ENCODE measurements around the gene PODXL.

The PODXL gene

DNA sequence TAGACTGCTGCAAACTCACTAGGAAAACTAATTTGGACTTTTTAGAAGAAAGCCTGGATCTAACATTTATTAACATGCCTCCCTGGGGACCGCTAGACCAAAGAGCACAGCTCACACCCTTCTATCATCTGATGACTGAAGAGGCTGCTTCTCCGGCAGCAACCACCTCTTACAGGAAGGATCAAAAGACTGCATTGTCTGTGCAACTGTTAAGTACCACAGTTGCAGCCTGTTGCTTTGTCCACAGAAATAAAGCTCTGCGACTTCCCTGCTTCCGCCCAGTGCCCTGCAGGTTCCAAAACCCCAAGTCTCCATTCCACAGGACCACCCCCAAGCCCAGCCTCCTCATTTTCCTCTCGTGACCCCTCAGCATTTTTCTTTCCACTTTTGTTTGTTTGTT is 14.0 kb upstream of the PODXL start:
- TF ChIP-seq LEF1 (IDR thresholded peaks at IDR 0.05; ENCODE audit: borderline replicate concordance) (no peak), FOXM1 (IDR thresholded peaks at IDR 0.05; ENCODE audit: borderline replicate concordance) (no peak), SUZ12 (IDR thresholded peaks at IDR 0.05) (no peak), ARNT (IDR thresholded peaks at IDR 0.05) (no peak), BHLHE40 (IDR thresholded peaks at IDR 0.05; ENCODE audit: borderline replicate concordance) (no peak), NFRKB (IDR thresholded peaks at IDR 0.05) (no peak), TARDBP (IDR thresholded peaks at IDR 0.05) (no peak), CTBP1 (IDR thresholded peaks at IDR 0.05; ENCODE audit: borderline replicate concordance) (no peak), ZNF384 (IDR thresholded peaks at IDR 0.05) (no peak), HDGF (IDR thresholded peaks at IDR 0.05; ENCODE audit: borderline replicate concordance) (no peak), ELF4 (IDR thresholded peaks at IDR 0.05) (no peak)
- DNase-seq (ENCODE audit: extremely low spot score): no peak
- POLR2A ChIA-PET: no interaction called here
- CTCF ChIA-PET: interaction anchor here (0.6 kb wide), 1 partner anchor 289 kb away, joined by 3 read pairs; no protein-coding TSS in a partner anchor

DNA sequence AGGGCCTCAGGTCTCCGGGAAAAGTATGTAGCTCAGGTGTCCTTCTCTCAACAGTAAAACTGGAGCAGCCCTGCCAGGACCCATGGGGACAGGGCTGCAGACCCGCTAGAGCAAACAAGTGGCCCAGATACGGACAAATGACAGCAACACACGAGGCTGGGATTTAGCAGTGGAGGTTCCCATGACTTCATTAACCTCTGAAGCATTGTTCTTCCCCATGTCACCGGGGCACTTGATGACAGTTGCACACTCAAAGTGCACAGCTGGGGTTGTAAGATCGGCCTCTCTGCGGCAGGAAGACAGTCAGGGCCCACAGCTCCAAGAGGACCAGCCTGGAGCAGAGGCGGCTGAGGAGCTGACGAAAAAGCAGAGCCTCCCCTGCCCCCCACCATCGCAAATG is 12.5 kb upstream of the PODXL start:
- TF ChIP-seq ZNF384 (IDR thresholded peaks at IDR 0.05) (no peak), SUZ12 (IDR thresholded peaks at IDR 0.05) (no peak), FOXK2 (IDR thresholded peaks at IDR 0.05) (no peak), FOXA1 (IDR thresholded peaks at IDR 0.05) (no peak), ARNT (IDR thresholded peaks at IDR 0.05) (no peak), CTBP1 (IDR thresholded peaks at IDR 0.05; ENCODE audit: borderline replicate concordance) (no peak), LEF1 (IDR thresholded peaks at IDR 0.05; ENCODE audit: borderline replicate concordance) (no peak), BHLHE40 (IDR thresholded peaks at IDR 0.05; ENCODE audit: borderline replicate concordance) (no peak), ELF4 (IDR thresholded peaks at IDR 0.05) (no peak), HDGF (IDR thresholded peaks at IDR 0.05; ENCODE audit: borderline replicate concordance) (no peak), NFRKB (IDR thresholded peaks at IDR 0.05) (no peak), L3MBTL2 (conservative IDR thresholded peaks at IDR 0.05) (no peak), SP1 (IDR thresholded peaks at IDR 0.05) (no peak), TARDBP (IDR thresholded peaks at IDR 0.05) (no peak), FOXM1 (IDR thresholded peaks at IDR 0.05; ENCODE audit: borderline replicate concordance) (no peak)
- TF ChIP-seq, protein P1, sequence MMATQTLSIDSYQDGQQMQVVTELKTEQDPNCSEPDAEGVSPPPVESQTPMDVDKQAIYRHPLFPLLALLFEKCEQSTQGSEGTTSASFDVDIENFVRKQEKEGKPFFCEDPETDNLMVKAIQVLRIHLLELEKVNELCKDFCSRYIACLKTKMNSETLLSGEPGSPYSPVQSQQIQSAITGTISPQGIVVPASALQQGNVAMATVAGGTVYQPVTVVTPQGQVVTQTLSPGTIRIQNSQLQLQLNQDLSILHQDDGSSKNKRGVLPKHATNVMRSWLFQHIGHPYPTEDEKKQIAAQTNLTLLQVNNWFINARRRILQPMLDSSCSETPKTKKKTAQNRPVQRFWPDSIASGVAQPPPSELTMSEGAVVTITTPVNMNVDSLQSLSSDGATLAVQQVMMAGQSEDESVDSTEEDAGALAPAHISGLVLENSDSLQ (IDR thresholded peaks at IDR 0.05): no peak
- no peak for DNase-seq (ENCODE audit: extremely low spot score)
- ChIA-PET CTCF (no interaction called here), POLR2A (no interaction called here)

DNA sequence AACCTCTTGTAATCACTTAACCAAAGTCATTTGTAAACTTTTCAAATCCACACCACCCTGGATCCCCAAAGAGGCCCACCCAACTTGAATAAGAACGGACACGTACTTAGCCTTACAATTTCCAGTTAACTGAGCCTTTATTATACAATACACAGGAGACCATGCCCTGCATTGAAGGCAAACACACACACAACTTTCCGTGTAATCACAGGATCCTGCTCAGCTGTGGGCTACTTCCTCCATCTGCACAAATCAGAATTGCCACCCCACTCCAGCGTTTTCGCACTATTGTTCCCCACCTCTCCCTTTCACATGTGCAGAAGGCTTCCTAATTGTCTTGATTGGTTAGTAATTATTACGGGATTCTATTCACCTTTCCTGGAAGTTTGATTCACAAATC is 12.1 kb upstream of the PODXL start:
- CTCF ChIA-PET: no interaction called here
- POLR2A ChIA-PET: no interaction called here
- DNase-seq (ENCODE audit: extremely low spot score): no peak
- TF ChIP-seq FOXK2 (IDR thresholded peaks at IDR 0.05) (no peak), CTBP1 (IDR thresholded peaks at IDR 0.05; ENCODE audit: borderline replicate concordance) (no peak), ARNT (IDR thresholded peaks at IDR 0.05) (no peak), L3MBTL2 (conservative IDR thresholded peaks at IDR 0.05) (no peak), HDGF (IDR thresholded peaks at IDR 0.05; ENCODE audit: borderline replicate concordance) (no peak), BHLHE40 (IDR thresholded peaks at IDR 0.05; ENCODE audit: borderline replicate concordance) (no peak), SP1 (IDR thresholded peaks at IDR 0.05) (no peak), TARDBP (IDR thresholded peaks at IDR 0.05) (no peak), FOXA1 (IDR thresholded peaks at IDR 0.05) (no peak), ZNF384 (IDR thresholded peaks at IDR 0.05) (no peak), NFRKB (IDR thresholded peaks at IDR 0.05) (no peak), SUZ12 (IDR thresholded peaks at IDR 0.05) (no peak), ELF4 (IDR thresholded peaks at IDR 0.05) (no peak), LEF1 (IDR thresholded peaks at IDR 0.05; ENCODE audit: borderline replicate concordance) (no peak), FOXM1 (IDR thresholded peaks at IDR 0.05; ENCODE audit: borderline replicate concordance) (no peak)
- TF ChIP-seq, protein P1 (IDR thresholded peaks at IDR 0.05): no peak

GRCh38 chr7:131564640-131565039 is 8.2 kb upstream of the PODXL start:
- CTCF ChIA-PET: no interaction called here
- TF ChIP-seq ZNF384 (IDR thresholded peaks at IDR 0.05): no peak
- TF ChIP-seq FOXK2 (IDR thresholded peaks at IDR 0.05): no peak
- no peak for TF ChIP-seq SUZ12 (IDR thresholded peaks at IDR 0.05)
- no peak for TF ChIP-seq ELF4 (IDR thresholded peaks at IDR 0.05)
- no peak for TF ChIP-seq FOXA1 (IDR thresholded peaks at IDR 0.05)
- no peak for TF ChIP-seq HDGF (IDR thresholded peaks at IDR 0.05; ENCODE audit: borderline replicate concordance)
- TF ChIP-seq LEF1 (IDR thresholded peaks at IDR 0.05; ENCODE audit: borderline replicate concordance): no peak
- DNase-seq (ENCODE audit: extremely low spot score): no peak
- POLR2A ChIA-PET: no interaction called here

DNA sequence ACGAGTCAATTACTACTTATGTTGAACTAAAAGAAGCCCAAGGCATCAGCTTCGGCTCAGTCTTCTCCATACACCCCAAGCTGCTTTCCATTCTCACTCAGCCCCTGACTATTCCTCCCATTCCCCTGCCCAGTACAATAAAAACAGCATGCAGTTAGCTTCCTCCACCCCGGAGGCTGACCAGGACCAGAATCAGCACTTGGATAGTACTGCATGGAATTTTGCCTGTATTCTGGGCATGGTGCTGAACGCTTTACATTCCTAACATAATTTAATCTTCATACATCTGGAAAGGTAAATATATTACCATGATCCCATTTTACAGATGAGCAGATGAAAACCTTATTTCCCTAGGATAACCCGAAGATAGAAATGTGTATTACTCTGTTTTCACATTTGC is 7.5 kb upstream of the PODXL start:
- ChIA-PET POLR2A (no interaction called here), CTCF (no interaction called here)
- DNase-seq (ENCODE audit: extremely low spot score): no peak
- TF ChIP-seq ELF4 (IDR thresholded peaks at IDR 0.05): no peak
- no peak for TF ChIP-seq BHLHE40 (IDR thresholded peaks at IDR 0.05; ENCODE audit: borderline replicate concordance)
- TF ChIP-seq, protein P1 (IDR thresholded peaks at IDR 0.05): no peak
- no peak for TF ChIP-seq FOXK2 (IDR thresholded peaks at IDR 0.05)
- no peak for TF ChIP-seq FOXM1 (IDR thresholded peaks at IDR 0.05; ENCODE audit: borderline replicate concordance)
- TF ChIP-seq SP1 (IDR thresholded peaks at IDR 0.05): no peak
- no peak for TF ChIP-seq ARNT (IDR thresholded peaks at IDR 0.05)
- no peak for TF ChIP-seq NFRKB (IDR thresholded peaks at IDR 0.05)
- TF ChIP-seq FOXA1 (IDR thresholded peaks at IDR 0.05): no peak
- no peak for TF ChIP-seq ZNF384 (IDR thresholded peaks at IDR 0.05)
- TF ChIP-seq CTBP1 (IDR thresholded peaks at IDR 0.05; ENCODE audit: borderline replicate concordance): no peak
- no peak for TF ChIP-seq TARDBP (IDR thresholded peaks at IDR 0.05)
- TF ChIP-seq L3MBTL2 (conservative IDR thresholded peaks at IDR 0.05): no peak
- TF ChIP-seq SUZ12 (IDR thresholded peaks at IDR 0.05): no peak
- no peak for TF ChIP-seq HDGF (IDR thresholded peaks at IDR 0.05; ENCODE audit: borderline replicate concordance)
- no peak for TF ChIP-seq LEF1 (IDR thresholded peaks at IDR 0.05; ENCODE audit: borderline replicate concordance)

- POLR2A ChIA-PET: no interaction called here
- DNase-seq (ENCODE audit: extremely low spot score): no peak
- CTCF ChIA-PET: no interaction called here
- no peak for TF ChIP-seq FOXM1 (IDR thresholded peaks at IDR 0.05; ENCODE audit: borderline replicate concordance)
- no peak for TF ChIP-seq HDGF (IDR thresholded peaks at IDR 0.05; ENCODE audit: borderline replicate concordance)
- no peak for TF ChIP-seq BHLHE40 (IDR thresholded peaks at IDR 0.05; ENCODE audit: borderline replicate concordance)
- no peak for TF ChIP-seq FOXA1 (IDR thresholded peaks at IDR 0.05)
- TF ChIP-seq LEF1 (IDR thresholded peaks at IDR 0.05; ENCODE audit: borderline replicate concordance): no peak
- TF ChIP-seq SP1 (IDR thresholded peaks at IDR 0.05): no peak
- no peak for TF ChIP-seq FOXK2 (IDR thresholded peaks at IDR 0.05)
- no peak for TF ChIP-seq CTBP1 (IDR thresholded peaks at IDR 0.05; ENCODE audit: borderline replicate concordance)
Observed at GRCh38 chr7:131562941-131563340, 6.5 kb upstream of the PODXL start.
